ENCODE results near the gene DPEP1.

DPEP1 gene

DNA sequence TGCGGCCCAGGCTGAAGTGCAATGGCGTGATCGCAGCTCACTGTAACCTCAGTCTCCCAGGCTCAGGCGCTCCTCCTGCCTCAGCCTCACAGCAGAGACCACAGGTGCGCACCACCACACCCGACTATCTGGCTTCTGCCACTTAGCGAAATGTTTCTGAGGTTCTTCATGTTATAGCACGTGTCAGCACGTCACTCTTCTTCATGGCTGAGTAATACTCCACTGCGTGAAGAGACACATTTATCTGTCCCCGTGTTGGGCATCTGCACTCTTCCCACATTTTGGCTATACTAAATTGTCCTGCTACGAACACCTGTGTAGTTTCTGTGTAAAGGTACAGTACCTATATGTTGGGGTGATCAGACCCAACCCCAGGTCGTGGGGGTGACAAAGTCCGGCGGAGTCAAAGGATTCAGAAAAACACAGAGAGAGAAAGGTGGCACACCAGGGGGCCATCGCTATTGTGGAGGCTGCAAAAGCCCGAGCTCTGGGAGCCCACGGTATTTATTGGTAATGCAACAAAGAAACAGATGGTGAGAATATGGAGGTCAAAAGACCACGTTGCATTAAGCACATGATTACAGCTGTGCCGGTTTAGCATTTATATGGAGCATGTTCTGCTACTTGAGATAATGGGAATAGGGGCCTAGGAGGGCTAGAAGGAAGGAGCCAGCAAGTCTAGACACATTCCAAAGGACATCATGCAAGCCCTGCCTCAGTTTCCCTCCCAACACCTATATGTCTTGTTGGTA lies 851 bp upstream of the DPEP1 start:
- H3K27ac ChIP-seq (ENCODE audit: low read depth, low read length), result no peak overlapping the region
- H3K4me1 ChIP-seq (ENCODE audit: control insufficient read depth, insufficient read depth, low read length, unreplicated experiment), result peaks cover 2% of the 10 kb centered on the region
- H3K79me2 ChIP-seq (ENCODE audit: control insufficient read depth, insufficient read depth, low read length, unreplicated experiment), result no peaks in the 10 kb centered on the region

DNA sequence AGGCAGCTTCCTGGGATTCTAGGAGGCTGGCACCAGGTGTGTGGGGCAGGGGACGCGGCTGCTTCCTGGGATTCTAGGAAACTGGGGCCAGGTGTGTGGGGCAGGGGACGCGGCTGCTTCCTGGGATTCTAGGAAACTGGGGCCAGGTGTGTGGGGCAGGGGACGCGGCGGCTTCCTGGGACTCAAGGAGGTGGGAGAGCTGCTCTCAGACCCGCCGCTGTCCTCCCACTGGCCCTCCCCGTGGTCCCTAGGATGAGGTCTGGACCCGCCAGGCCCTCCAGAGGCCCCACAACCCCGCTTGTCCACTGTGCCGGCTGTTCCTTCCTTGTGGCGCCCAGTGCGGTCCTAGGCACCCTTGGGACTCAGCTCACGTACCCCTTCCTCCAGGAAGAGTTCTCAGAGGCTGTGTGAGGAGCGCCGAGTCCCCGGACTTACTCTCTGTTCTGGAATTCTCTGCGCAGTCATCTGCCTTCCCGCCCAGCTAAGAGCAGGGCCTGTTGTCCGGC lies 565 bp downstream of the DPEP1 start:
- Histone ChIP-seq H3K79me2 (ENCODE audit: control insufficient read depth, insufficient read depth, low read length, unreplicated experiment) (no peaks in the 10 kb centered on the region), H3K27me3 (ENCODE audit: insufficient read depth, low read length) (no peaks in the 10 kb centered on the region), H2AFZ (ENCODE audit: low read length, unreplicated experiment) (no peak overlapping the region), H3K4me1 (ENCODE audit: control insufficient read depth, insufficient read depth, low read length, unreplicated experiment) (peaks cover 2% of the 10 kb centered on the region), H3K36me3 (ENCODE audit: insufficient read depth, low read length) (no peaks in the 10 kb centered on the region), H3K27ac (ENCODE audit: low read depth, low read length) (no peak overlapping the region), H3K4me3 (ENCODE audit: low read depth, low read length) (no peak overlapping the region)

More for the DNA sequence above, 851 bp upstream of the DPEP1 start:
- no peaks in the 10 kb centered on the region for H3K27me3 ChIP-seq (ENCODE audit: insufficient read depth, low read length)
- H3K36me3 ChIP-seq (ENCODE audit: insufficient read depth, low read length), result no peaks in the 10 kb centered on the region
- no peak overlapping the region for H3K4me3 ChIP-seq (ENCODE audit: low read depth, low read length)
- no peak overlapping the region for H2AFZ ChIP-seq (ENCODE audit: low read length, unreplicated experiment)

GRCh38 chr16:89615176-89615575 lies 1.7 kb downstream of the DPEP1 start:
- Histone ChIP-seq H3K4me3 (ENCODE audit: low read depth, low read length) (no peak overlapping the region), H3K27me3 (ENCODE audit: insufficient read depth, low read length) (no peaks in the 10 kb centered on the region), H3K4me1 (ENCODE audit: control insufficient read depth, insufficient read depth, low read length, unreplicated experiment) (no peaks in the 10 kb centered on the region), H3K36me3 (ENCODE audit: insufficient read depth, low read length) (no peaks in the 10 kb centered on the region), H2AFZ (ENCODE audit: low read length, unreplicated experiment) (no peak overlapping the region), H3K79me2 (ENCODE audit: control insufficient read depth, insufficient read depth, low read length, unreplicated experiment) (no peaks in the 10 kb centered on the region), H3K27ac (ENCODE audit: low read depth, low read length) (no peak overlapping the region)

- no peak overlapping the region for H3K27ac ChIP-seq (ENCODE audit: low read depth, low read length)
- H3K36me3 ChIP-seq (ENCODE audit: insufficient read depth, low read length), result no peaks in the 10 kb centered on the region
- H3K4me3 ChIP-seq (ENCODE audit: low read depth, low read length), result no peak overlapping the region
- no peak overlapping the region for H2AFZ ChIP-seq (ENCODE audit: low read length, unreplicated experiment)
- no peaks in the 10 kb centered on the region for H3K79me2 ChIP-seq (ENCODE audit: control insufficient read depth, insufficient read depth, low read length, unreplicated experiment)
- H3K4me1 ChIP-seq (ENCODE audit: control insufficient read depth, insufficient read depth, low read length, unreplicated experiment), result no peaks in the 10 kb centered on the region
- no peaks in the 10 kb centered on the region for H3K27me3 ChIP-seq (ENCODE audit: insufficient read depth, low read length)
Observed at GRCh38 chr16:89615596-89616090, 2.2 kb downstream of the DPEP1 start.

DNA sequence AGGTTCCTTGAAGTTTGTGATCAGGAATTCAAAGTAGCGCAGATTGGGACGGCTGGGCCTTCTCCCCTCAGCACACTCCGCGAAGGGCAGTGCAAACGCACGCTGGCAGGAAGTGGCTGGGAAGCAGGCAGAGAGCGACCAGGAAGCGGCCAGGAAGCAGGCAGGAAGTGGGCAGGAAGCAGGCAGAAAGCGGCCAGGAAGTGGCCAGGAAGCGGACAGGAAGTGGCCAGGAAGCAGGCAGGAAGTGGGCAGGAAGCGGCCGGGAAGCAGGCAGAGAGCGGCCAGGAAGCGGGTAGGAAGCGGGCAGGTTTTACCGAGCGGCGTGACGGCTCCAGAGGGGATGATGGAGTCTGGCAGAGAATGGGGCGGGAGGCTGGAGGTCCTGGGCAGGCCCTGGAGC lies 3.2 kb downstream of the DPEP1 start:
- no peaks in the 10 kb centered on the region for H3K27me3 ChIP-seq (ENCODE audit: insufficient read depth, low read length)
- H3K4me3 ChIP-seq (ENCODE audit: low read depth, low read length), result no peak overlapping the region
- no peaks in the 10 kb centered on the region for H3K36me3 ChIP-seq (ENCODE audit: insufficient read depth, low read length)
- no peaks in the 10 kb centered on the region for H3K4me1 ChIP-seq (ENCODE audit: control insufficient read depth, insufficient read depth, low read length, unreplicated experiment)
- no peaks in the 10 kb centered on the region for H3K79me2 ChIP-seq (ENCODE audit: control insufficient read depth, insufficient read depth, low read length, unreplicated experiment)
- H3K27ac ChIP-seq (ENCODE audit: low read depth, low read length), result no peak overlapping the region
- H2AFZ ChIP-seq (ENCODE audit: low read length, unreplicated experiment), result no peak overlapping the region

- no peak overlapping the region for H2AFZ ChIP-seq (ENCODE audit: low read length, unreplicated experiment)
- no peaks in the 10 kb centered on the region for H3K4me1 ChIP-seq (ENCODE audit: control insufficient read depth, insufficient read depth, low read length, unreplicated experiment)
- H3K27me3 ChIP-seq (ENCODE audit: insufficient read depth, low read length), result no peaks in the 10 kb centered on the region
- no peak overlapping the region for H3K27ac ChIP-seq (ENCODE audit: low read depth, low read length)
- H3K4me3 ChIP-seq (ENCODE audit: low read depth, low read length), result no peak overlapping the region
- H3K79me2 ChIP-seq (ENCODE audit: control insufficient read depth, insufficient read depth, low read length, unreplicated experiment), result no peaks in the 10 kb centered on the region
- H3K36me3 ChIP-seq (ENCODE audit: insufficient read depth, low read length), result no peaks in the 10 kb centered on the region
Observed at GRCh38 chr16:89617036-89617435, 3.6 kb downstream of the DPEP1 start.

- Histone ChIP-seq H3K36me3 (ENCODE audit: insufficient read depth, low read length) (no peaks in the 10 kb centered on the region), H3K27ac (ENCODE audit: low read depth, low read length) (no peak overlapping the region), H3K79me2 (ENCODE audit: control insufficient read depth, insufficient read depth, low read length, unreplicated experiment) (no peaks in the 10 kb centered on the region), H2AFZ (ENCODE audit: low read length, unreplicated experiment) (no peak overlapping the region), H3K27me3 (ENCODE audit: insufficient read depth, low read length) (no peaks in the 10 kb centered on the region), H3K4me1 (ENCODE audit: control insufficient read depth, insufficient read depth, low read length, unreplicated experiment) (peaks cover 2% of the 10 kb centered on the region), H3K4me3 (ENCODE audit: low read depth, low read length) (no peak overlapping the region)
Observed at GRCh38 chr16:89618109-89618998, 4.9 kb downstream of the DPEP1 start.

GRCh38 chr16:89619840-89620239 lies 6.4 kb downstream of the DPEP1 start:
- Histone ChIP-seq H3K79me2 (ENCODE audit: control insufficient read depth, insufficient read depth, low read length, unreplicated experiment) (no peaks in the 10 kb centered on the region), H3K4me1 (ENCODE audit: control insufficient read depth, insufficient read depth, low read length, unreplicated experiment) (peaks cover 4% of the 10 kb centered on the region), H2AFZ (ENCODE audit: low read length, unreplicated experiment) (no peak overlapping the region), H3K4me3 (ENCODE audit: low read depth, low read length) (no peak overlapping the region), H3K36me3 (ENCODE audit: insufficient read depth, low read length) (no peaks in the 10 kb centered on the region), H3K27me3 (ENCODE audit: insufficient read depth, low read length) (no peaks in the 10 kb centered on the region), H3K27ac (ENCODE audit: low read depth, low read length) (no peak overlapping the region)

DNA sequence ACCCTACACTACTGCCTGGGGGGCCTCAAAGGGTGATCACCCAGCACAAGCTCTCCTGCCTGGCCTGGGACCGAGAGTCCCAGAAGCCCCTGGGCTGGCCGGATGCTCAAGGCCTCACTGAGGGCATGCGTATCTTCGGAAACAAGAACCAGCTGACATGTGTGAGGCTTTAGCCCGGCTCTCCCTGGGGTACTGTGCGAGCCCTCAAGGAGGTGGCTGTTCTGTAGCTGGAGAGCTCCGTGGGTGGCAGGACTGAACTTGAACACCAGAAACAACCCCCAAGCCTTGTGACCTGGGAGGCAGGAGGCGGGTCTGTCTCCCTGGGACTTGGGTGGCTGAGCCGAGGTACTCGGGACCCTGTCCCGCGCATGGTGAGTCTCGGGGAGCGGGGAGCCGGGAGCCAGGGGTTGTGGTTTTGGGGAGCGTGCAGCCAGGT lies 7.0 kb downstream of the DPEP1 start:
- Histone ChIP-seq H3K36me3 (ENCODE audit: insufficient read depth, low read length) (no peaks in the 10 kb centered on the region), H3K4me1 (ENCODE audit: control insufficient read depth, insufficient read depth, low read length, unreplicated experiment) (peaks cover 4% of the 10 kb centered on the region), H3K27ac (ENCODE audit: low read depth, low read length) (no peak overlapping the region), H2AFZ (ENCODE audit: low read length, unreplicated experiment) (no peak overlapping the region), H3K4me3 (ENCODE audit: low read depth, low read length) (no peak overlapping the region), H3K79me2 (ENCODE audit: control insufficient read depth, insufficient read depth, low read length, unreplicated experiment) (no peaks in the 10 kb centered on the region), H3K27me3 (ENCODE audit: insufficient read depth, low read length) (no peaks in the 10 kb centered on the region)

DNA sequence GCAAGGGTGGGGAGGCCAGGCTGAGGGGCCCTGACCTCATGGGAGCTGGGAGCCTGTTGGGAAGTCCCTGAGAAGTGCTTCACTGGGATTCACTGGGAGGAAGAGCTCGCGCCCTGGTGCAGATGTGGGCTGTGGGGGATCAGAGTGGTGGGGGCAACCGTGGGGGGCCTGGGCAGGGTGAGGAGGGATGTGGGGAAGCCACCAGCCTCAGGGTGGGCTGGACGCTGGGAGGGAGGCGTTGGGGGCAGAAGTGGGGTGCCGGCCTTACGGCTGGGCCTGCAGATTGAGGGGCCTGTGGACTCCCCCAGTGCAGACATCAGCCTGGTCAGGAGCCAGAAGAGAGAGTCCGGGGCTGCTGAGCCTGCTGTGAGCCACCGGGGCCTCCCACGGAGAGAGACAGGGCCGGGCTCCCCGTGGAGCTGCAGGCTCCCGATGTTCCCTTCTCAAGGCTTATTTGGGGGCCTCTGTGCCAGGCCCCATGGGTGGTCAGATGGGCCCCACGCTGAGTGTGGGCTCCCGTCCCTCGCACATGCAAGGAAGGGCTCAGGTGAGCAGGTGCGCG lies 7.8 kb downstream of the DPEP1 start:
- peaks cover 4% of the 10 kb centered on the region for H3K4me1 ChIP-seq (ENCODE audit: control insufficient read depth, insufficient read depth, low read length, unreplicated experiment)

More for the DNA sequence above, 7.8 kb downstream of the DPEP1 start:
- no peak overlapping the region for H3K27ac ChIP-seq (ENCODE audit: low read depth, low read length)
- H3K36me3 ChIP-seq (ENCODE audit: insufficient read depth, low read length), result no peaks in the 10 kb centered on the region
- no peak overlapping the region for H2AFZ ChIP-seq (ENCODE audit: low read length, unreplicated experiment)
- H3K27me3 ChIP-seq (ENCODE audit: insufficient read depth, low read length), result no peaks in the 10 kb centered on the region
- H3K4me3 ChIP-seq (ENCODE audit: low read depth, low read length), result no peak overlapping the region
- H3K79me2 ChIP-seq (ENCODE audit: control insufficient read depth, insufficient read depth, low read length, unreplicated experiment), result no peaks in the 10 kb centered on the region

All from ACC112 (cell line).